ENCODE data around the gene SZT2. TPM values are rescaled to one million over a fixed set of nuclear protein-coding genes. Genes with fewer than 3 reads are reported as not detected.

The SZT2 gene
- total and polyA plus RNA-seq, 2 experiments from 2014 or later = 14.8 to 18.8 TPM

- Histone ChIP-seq H3K4me2 (no peak overlapping the region), H4K20me1 (ENCODE audit: insufficient read depth, poor library complexity, severe bottlenecking) (no peaks in the 10 kb centered on the region), H3K36me3 (replicated peaks; ENCODE audit: insufficient read depth, low read depth) (no peaks in the 10 kb centered on the region), H3K79me2 (no peaks in the 10 kb centered on the region), H3K9me3 (ENCODE audit: low read depth) (no peaks in the 10 kb centered on the region), H3K9me2 (replicated peaks; ENCODE audit: insufficient read depth) (no peaks in the 10 kb centered on the region), H3K27me3 (no peaks in the 10 kb centered on the region), H3K4me1 (ENCODE audit: insufficient read depth) (no peaks in the 10 kb centered on the region), H3K4me3 (no peak overlapping the region), H2AFZ (no peak overlapping the region), H3K27ac (no peak overlapping the region)
- DNase-seq (ENCODE audit: low spot score) = no peak
- WGBS (ENCODE audit: low lambda C conversion rate, missing lambda C conversion rate) = 92% methylated on average over 1 of the region's 1 CpG
- no peak for TF ChIP-seq CTCF (IDR thresholded peaks at IDR 0.05; ENCODE audit: poor library complexity)
- no peak for TF ChIP-seq EZH2phosphoT487 (IDR thresholded peaks at IDR 0.05; ENCODE audit: low read depth, severe bottlenecking, unreplicated experiment)
- no peak for TF ChIP-seq EZH2 (IDR thresholded peaks at IDR 0.05; ENCODE audit: borderline replicate concordance)
These were observed 11.9 kb upstream of the SZT2 start for GRCh38 chr1:43377831-43378230.

- H3K27me3 ChIP-seq = no peaks in the 10 kb centered on the region
- TF ChIP-seq EZH2phosphoT487 (IDR thresholded peaks at IDR 0.05; ENCODE audit: low read depth, severe bottlenecking, unreplicated experiment) (no peak), CTCF (IDR thresholded peaks at IDR 0.05; ENCODE audit: poor library complexity) (no peak), EZH2 (IDR thresholded peaks at IDR 0.05; ENCODE audit: borderline replicate concordance) (no peak)
- H3K4me1 ChIP-seq (ENCODE audit: insufficient read depth) = no peaks in the 10 kb centered on the region
- H3K9me2 ChIP-seq (replicated peaks; ENCODE audit: insufficient read depth) = no peaks in the 10 kb centered on the region
- DNase-seq (ENCODE audit: low spot score) = no peak
- H3K4me3 ChIP-seq = no peak overlapping the region
- H3K36me3 ChIP-seq (replicated peaks; ENCODE audit: insufficient read depth, low read depth) = no peaks in the 10 kb centered on the region
- no peak overlapping the region for H3K27ac ChIP-seq
- H3K9me3 ChIP-seq (ENCODE audit: low read depth) = no peaks in the 10 kb centered on the region
- H3K79me2 ChIP-seq = no peaks in the 10 kb centered on the region
- 93% methylated on average over 1 of the region's 1 CpG for WGBS (ENCODE audit: low lambda C conversion rate, missing lambda C conversion rate)
- H2AFZ ChIP-seq = no peak overlapping the region
- H4K20me1 ChIP-seq (ENCODE audit: insufficient read depth, poor library complexity, severe bottlenecking) = no peaks in the 10 kb centered on the region
- no peak overlapping the region for H3K4me2 ChIP-seq
These were observed 10.2 kb upstream of the SZT2 start for GRCh38 chr1:43379476-43379875.

- no peaks in the 10 kb centered on the region for H3K9me2 ChIP-seq (replicated peaks; ENCODE audit: insufficient read depth)
- no peaks in the 10 kb centered on the region for H3K79me2 ChIP-seq
- 91% methylated on average over 3 of the region's 3 CpGs for WGBS (ENCODE audit: low lambda C conversion rate, missing lambda C conversion rate)
- H4K20me1 ChIP-seq (ENCODE audit: insufficient read depth, poor library complexity, severe bottlenecking) = no peaks in the 10 kb centered on the region
- no peak for DNase-seq (ENCODE audit: low spot score)
- no peaks in the 10 kb centered on the region for H3K9me3 ChIP-seq (ENCODE audit: low read depth)
- H3K4me2 ChIP-seq = no peak overlapping the region
- H2AFZ ChIP-seq = no peak overlapping the region
- no peaks in the 10 kb centered on the region for H3K4me1 ChIP-seq (ENCODE audit: insufficient read depth)
- no peaks in the 10 kb centered on the region for H3K27me3 ChIP-seq
- no peak for TF ChIP-seq EZH2 (IDR thresholded peaks at IDR 0.05; ENCODE audit: borderline replicate concordance)
- TF ChIP-seq EZH2phosphoT487 (IDR thresholded peaks at IDR 0.05; ENCODE audit: low read depth, severe bottlenecking, unreplicated experiment) = no peak
- TF ChIP-seq CTCF (IDR thresholded peaks at IDR 0.05; ENCODE audit: poor library complexity) = no peak
- H3K27ac ChIP-seq = no peak overlapping the region
- peaks cover 10% of the 10 kb centered on the region for H3K36me3 ChIP-seq (replicated peaks; ENCODE audit: insufficient read depth, low read depth)
- no peak overlapping the region for H3K4me3 ChIP-seq
These were observed 8.1 kb upstream of the SZT2 start for GRCh38 chr1:43381612-43382011.
